HG03039 (cell line): ENCODE measurements around the gene SLC22A14.
"Not testable (repeated sequence)": the region's sequence is repeated elsewhere in the genome, so short reads cannot be mapped to it uniquely, and the experiment has no call there.

Experiments used
- ATAC-seq: cut with Tn5 transposase; IDR thresholded peaks from one replicate; pipeline ENCODE4 v1.9.1; 2021; ENCODE audit warnings: mild to moderate bottlenecking, moderate library complexity; ENCODE audit not compliant: unreplicated experiment

The SLC22A14 gene

GRCh38 chr3:38313263-38313662 is 31.2 kb downstream of the SLC22A14 start:
- no peak for ATAC-seq

DNA sequence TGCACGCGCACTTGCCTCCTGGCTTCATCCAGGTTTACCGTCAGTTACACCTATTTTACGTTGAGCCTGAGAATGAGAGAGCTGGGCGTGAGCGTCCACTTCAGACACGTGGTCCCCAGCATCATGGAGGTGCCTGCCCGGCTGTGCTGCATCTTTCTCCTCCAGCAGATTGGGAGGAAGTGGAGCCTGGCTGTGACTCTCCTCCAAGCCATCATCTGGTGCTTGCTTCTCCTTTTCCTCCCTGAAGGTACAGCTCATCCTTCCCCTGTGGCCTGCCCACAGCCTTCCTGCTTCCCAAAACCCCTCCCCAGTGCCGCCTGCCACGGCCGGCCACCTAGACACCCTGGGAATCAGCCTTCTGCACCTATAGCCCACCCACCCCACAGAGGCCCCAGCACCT is 31.6 kb downstream of the SLC22A14 start:
- no peak for ATAC-seq

DNA sequence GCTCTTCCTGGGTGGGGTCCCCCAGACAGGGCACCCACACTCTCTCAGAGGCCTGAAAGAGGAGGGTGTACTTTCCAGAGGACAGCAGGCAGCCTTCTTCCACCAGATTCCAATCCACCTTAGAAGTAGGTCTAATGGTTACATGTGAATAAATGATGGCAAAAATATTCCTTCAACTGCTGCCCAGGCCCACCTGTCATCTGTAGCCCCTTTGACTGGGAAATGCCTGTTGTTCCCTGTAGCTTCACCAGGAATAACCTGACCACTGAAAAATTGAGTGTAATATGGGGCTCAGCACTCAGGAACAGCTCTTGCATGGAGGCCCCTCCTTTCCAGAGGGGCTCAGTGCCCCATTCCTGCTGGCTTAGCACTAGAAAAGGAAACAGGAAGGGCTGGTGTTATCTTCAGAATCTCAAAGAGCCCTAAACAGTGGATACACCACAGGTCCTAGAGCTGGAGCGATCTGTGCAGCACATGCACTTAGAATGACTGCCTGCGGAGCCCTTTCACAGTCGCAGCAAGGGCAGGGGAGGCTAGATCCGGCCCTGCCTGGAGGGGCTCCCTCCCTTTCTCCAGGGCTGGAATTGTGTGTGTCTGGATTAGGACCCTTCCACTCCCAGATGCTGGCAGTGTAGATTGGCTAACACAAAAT is 32.1 kb downstream of the SLC22A14 start:
- no peak for ATAC-seq

- ATAC-seq = no peak
These were observed 32.8 kb downstream of the SLC22A14 start for GRCh38 chr3:38314764-38315487.

DNA sequence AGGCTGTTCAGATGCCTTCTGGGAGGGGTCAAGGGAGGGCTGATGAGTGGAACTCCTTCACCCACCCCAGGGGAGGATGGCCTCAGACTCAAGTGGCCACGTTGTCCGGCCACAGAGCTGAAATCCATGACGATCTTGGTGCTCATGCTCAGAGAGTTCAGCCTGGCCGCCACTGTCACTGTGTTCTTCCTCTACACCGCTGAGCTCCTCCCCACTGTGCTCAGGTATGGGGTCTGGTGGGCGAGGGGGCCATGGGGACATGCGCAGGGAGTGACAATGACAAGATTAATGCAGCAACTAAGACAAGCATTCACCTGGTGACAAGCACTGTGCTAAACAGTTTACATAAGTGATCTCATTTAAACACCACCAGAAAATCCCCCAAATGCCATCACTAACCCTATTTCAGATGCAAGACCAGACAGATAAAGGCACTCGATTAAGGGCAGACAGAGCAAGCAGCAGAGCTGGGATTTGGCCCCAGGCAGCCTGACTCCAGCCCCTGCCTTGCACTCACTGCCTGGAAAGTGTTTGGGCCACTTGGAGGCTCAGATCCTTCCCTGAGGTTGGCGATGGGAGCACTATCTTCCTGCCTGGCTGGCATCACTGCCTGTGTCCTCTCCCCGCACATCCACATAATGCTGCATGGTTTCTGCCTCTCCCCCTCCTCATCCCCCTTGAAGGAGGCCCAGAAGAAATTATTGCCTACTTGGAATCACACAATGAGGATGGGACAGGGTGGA is 33.6 kb downstream of the SLC22A14 start:
- no peak for ATAC-seq

- no peak for ATAC-seq
These were observed 34.5 kb downstream of the SLC22A14 start for GRCh38 chr3:38316356-38317191.

DNA sequence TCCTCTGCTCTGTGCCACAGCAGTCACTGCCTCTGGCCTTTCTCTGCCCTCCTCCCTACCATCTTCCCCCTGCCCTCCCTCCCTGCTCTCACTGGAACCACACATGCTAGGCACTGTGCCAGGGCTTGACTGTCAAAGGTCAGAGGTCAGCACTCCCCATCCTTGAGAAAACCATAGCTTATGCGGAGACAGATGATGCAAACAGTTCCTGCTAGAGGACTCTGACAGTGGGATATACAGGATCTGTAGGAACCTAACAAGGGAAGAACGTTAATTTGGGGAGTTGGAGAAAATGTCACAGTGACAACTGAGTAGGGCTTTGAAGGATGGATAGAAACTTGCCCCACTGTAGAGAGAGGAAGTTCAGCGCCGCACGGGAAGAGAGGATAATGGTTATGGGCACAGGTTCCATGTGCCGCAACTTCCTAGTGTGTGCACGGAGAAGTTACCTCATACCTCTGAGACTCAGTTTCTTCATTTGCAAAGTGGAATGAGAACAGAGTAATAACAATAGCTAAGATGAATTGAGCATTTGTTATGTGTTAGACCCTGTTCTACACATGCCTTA is 35.2 kb downstream of the SLC22A14 start:
- ATAC-seq = no peak

GRCh38 chr3:38318766-38319671 is 36.9 kb downstream of the SLC22A14 start:
- no peak for ATAC-seq

GRCh38 chr3:38320638-38321037 is 38.5 kb downstream of the SLC22A14 start:
- ATAC-seq = not testable (repeated sequence)

- no peak for ATAC-seq
These were observed 41.0 kb downstream of the SLC22A14 start for GRCh38 chr3:38323060-38323459.

- no peak for ATAC-seq
These were observed 43.2 kb downstream of the SLC22A14 start for GRCh38 chr3:38325256-38325655.

GRCh38 chr3:38327335-38328009 is 45.4 kb downstream of the SLC22A14 start:
- ATAC-seq = no peak

GRCh38 chr3:38331257-38332022 is 49.3 kb downstream of the SLC22A14 start:
- no peak for ATAC-seq

- ATAC-seq = no peak
These were observed 50.1 kb downstream of the SLC22A14 start for GRCh38 chr3:38332201-38332600.

DNA sequence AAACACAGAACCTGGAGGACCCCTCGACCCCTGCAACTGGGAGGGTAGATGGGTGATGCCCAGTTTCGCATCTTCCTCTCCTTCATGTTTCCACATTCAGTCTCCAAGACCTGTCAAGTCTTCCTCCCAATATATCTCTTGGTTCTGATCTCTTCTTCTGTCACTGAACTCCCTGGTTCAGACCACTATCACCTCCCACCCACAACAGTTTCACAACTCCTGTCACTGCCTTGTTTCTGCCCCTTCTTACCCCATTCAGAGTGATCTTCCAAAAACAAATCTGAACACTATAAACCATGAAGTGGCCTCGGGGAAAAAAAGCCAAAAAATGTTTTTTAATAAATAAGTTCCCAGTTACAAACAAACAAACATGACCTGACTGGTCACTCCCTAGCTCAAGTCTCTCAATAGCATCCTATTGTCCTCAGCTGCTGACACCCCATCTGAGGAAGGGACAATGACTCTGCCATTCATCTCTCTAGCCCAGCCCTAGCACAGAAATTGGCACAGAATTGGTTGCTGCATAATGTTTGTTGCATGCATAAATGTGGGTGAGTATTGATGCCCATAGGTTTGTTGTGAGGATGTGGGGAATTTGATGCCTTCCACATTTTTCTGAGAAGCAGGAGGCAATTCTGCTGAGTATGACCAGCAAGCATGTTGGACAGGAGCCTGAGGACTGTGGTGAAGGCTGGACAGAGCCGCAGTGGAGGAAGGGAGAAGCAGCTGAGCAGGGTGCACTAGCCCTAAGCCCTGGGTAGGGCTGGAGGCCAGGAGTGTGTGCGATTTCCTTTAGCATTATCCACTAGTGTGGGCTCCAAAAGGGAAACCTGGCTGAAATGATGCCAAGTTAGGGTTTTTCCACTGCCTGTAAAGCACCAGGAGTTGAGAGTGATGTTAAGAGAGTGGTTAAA is 52.3 kb downstream of the SLC22A14 start:
- no peak for ATAC-seq

GRCh38 chr3:38335263-38335662 is 53.2 kb downstream of the SLC22A14 start:
- no peak for ATAC-seq

GRCh38 chr3:38337703-38338102 is 55.6 kb downstream of the SLC22A14 start:
- no peak for ATAC-seq
